Panc1 (cell line): ENCODE results near the gene SYT1. TPM values are rescaled to one million over a fixed set of nuclear protein-coding genes. Genes with fewer than 3 reads are reported as not detected.

Experiments used
- ATAC-seq: fragments of 200-7000 bp; cut with Tn5 transposase; 2 replicates; pipeline ENCODE4 v1.9.1; 2020; ENCODE audit warnings: mild to moderate bottlenecking, moderate library complexity
- BruUV-seq: library from RNA; stranded (reverse); fragments of 400-500 nt; replicated peaks from 2 replicates; lab custom pipeline; 2021; lab: Mats Ljungman, UMichigan
- CTCF ChIA-PET: fragments of 300-600 bp; sonication (Branson Sonifier 250); formaldehyde crosslinking; loops from one replicate; lab custom pipeline; 2022; ENCODE audit warnings: antibody characterized with exemption; lab: Charles Lee
- POLR2A ChIA-PET: fragments of 300-600 bp; sonication (Branson Sonifier 250); formaldehyde crosslinking; loops from one replicate; lab custom pipeline; 2022; ENCODE audit warnings: antibody characterized with exemption; lab: Charles Lee
- DNase-seq: peaks from one replicate; pipeline ENCODE4 v3.0.0-alpha.2; 2010; ENCODE audit warnings: low read depth, low spot score
- H3K27ac ChIP-seq: 2 replicates; pipeline ENCODE4 v1.5.1; 2011; ENCODE audit warnings: mild to moderate bottlenecking, low read length, inconsistent platforms
- H3K27me3 ChIP-seq: fragments of 200-500 bp; sonication (Bioruptor generic); 2 replicates; pipeline ENCODE4 v1.6.0; 2014; ENCODE audit warnings: low read length, inconsistent platforms; ENCODE audit not compliant: control insufficient read depth, insufficient read depth
- H3K36me3 ChIP-seq: fragments of 200-500 bp; sonication (Bioruptor generic); 2 replicates; pipeline ENCODE4 v1.5.1; 2014; ENCODE audit warnings: inconsistent platforms, mild to moderate bottlenecking, low read length, moderate library complexity; ENCODE audit not compliant: control insufficient read depth, insufficient read depth
- H3K4me1 ChIP-seq: 2 replicates; pipeline ENCODE4 v1.5.1; 2011; ENCODE audit warnings: inconsistent platforms, mild to moderate bottlenecking, low read length, moderate library complexity; ENCODE audit not compliant: control insufficient read depth, insufficient read depth
- H3K4me3 ChIP-seq, 2 experiments: 2 replicates each; pipeline ENCODE4 v1.5.1; 2011 to 2012; ENCODE audit warnings: low read depth in 2 of 2, low read length in 2 of 2, mild to moderate bottlenecking in 2 of 2, inconsistent platforms in 1 of 2, moderate library complexity in 1 of 2
- H3K9me3 ChIP-seq: fragments of 200-500 bp; sonication (Bioruptor generic); 2 replicates; pipeline ENCODE4 v1.5.1; 2014; ENCODE audit warnings: low read depth, mild to moderate bottlenecking, inconsistent platforms, low read length, moderate library complexity; ENCODE audit not compliant: control insufficient read depth, insufficient read depth
- CTCF ChIP-seq: fragments of 450-650 bp; IDR thresholded peaks from 2 replicates; pipeline ENCODE4 v1.5.1; 2017; ENCODE audit warnings: mild to moderate bottlenecking
- POLR2AphosphoS5 ChIP-seq: IDR thresholded peaks from 2 replicates; pipeline ENCODE4 v1.6.1; 2012; ENCODE audit warnings: mild to moderate bottlenecking, low read depth, low read length, moderate library complexity
- REST ChIP-seq, 2 experiments: IDR thresholded peaks; 2 replicates each; pipeline ENCODE4 v1.6.1; 2011 to 2012; ENCODE audit warnings: low read depth in 2 of 2, control low read depth in 1 of 2, low read length in 1 of 2, mild to moderate bottlenecking in 1 of 2, moderate library complexity in 1 of 2; ENCODE audit not compliant: insufficient read depth in 1 of 2
- SIN3A ChIP-seq: IDR thresholded peaks from 2 replicates; pipeline ENCODE4 v1.6.1; 2012; ENCODE audit warnings: low read depth, mild to moderate bottlenecking, low read length, moderate library complexity, borderline replicate concordance; ENCODE audit not compliant: insufficient read depth
- TCF7L2 ChIP-seq: IDR thresholded peaks from 2 replicates; pipeline ENCODE4 v1.6.1; 2011; ENCODE audit warnings: mild to moderate bottlenecking, low read depth, low read length, inconsistent platforms
- in situ Hi-C: cut with HindIII; loops from 2 replicates; pipeline ENCODE4 v1.10.0; 2016; ENCODE audit warnings: low sequenced_read_pairs, low pct_unique_long_range_greater_than_20kb
- intact Hi-C: fragments of 100-400 bp; cut with micrococcal nuclease; formaldehyde crosslinking; loops from one replicate; pipeline ENCODE4 v1.10.0; 2022; ENCODE audit not compliant: unreplicated experiment
- total RNA-seq: library from RNA; stranded (reverse); gene quantifications from one replicate; pipeline ENCODE4 v1.2.1, GENCODE V29; 2021; ENCODE audit not compliant: unreplicated experiment

The SYT1 gene
- total RNA-seq, 1 experiment from 2014 or later = 3.0 TPM

- no peak for TF ChIP-seq REST (IDR thresholded peaks at IDR 0.05; ENCODE audit: insufficient read depth in 1 of 2, low read depth in 2 of 2, low read length in 1 of 2)
- TF ChIP-seq TCF7L2 = no peak
- Histone ChIP-seq H3K4me1 (peaks cover 45% of the 10 kb centered on the region), H3K36me3 (no peaks in the 10 kb centered on the region), H3K4me3 (no peak overlapping the region), H3K27me3 (no peaks in the 10 kb centered on the region), H3K27ac (peak overlapping the region; percentile 51), H3K9me3 (no peaks in the 10 kb centered on the region)
- no peak for DNase-seq
- intact Hi-C loops (loop anchor here (5.0 kb wide), 2 partner anchors 124 to 314 kb away; no protein-coding TSS in a partner anchor), in situ Hi-C loops (no loop called here)
- POLR2A ChIA-PET = interaction anchor here (0.6 kb wide), 1 partner anchor 29 kb away, joined by 9 read pairs; no protein-coding TSS in a partner anchor
- no peak for ATAC-seq
- BruUV-seq = no TSS peak
- CTCF ChIA-PET = interaction anchor here (0.6 kb wide), 1 partner anchor 314 kb away, joined by 3 read pairs; no protein-coding TSS in a partner anchor
Measured at GRCh38 chr12:79423560-79423959, 559.0 kb downstream of the SYT1 start.

GRCh38 chr12:79424109-79424721 is 559.6 kb downstream of the SYT1 start:
- no TSS peak for BruUV-seq
- peaks cover 45% of the 10 kb centered on the region for H3K4me1 ChIP-seq
- no peaks in the 10 kb centered on the region for H3K27me3 ChIP-seq
- peak; percentile 85 for ATAC-seq
- no peak overlapping the region for H3K4me3 ChIP-seq
- ChIA-PET POLR2A (no interaction called here), CTCF (no interaction called here)
- peak overlapping the region; percentile 51 for H3K27ac ChIP-seq
- intact Hi-C loops = loop anchor here (5.0 kb wide), 2 partner anchors 123 to 313 kb away; no protein-coding TSS in a partner anchor
- no peaks in the 10 kb centered on the region for H3K36me3 ChIP-seq
- DNase-seq = peak; percentile 74
- in situ Hi-C loops = no loop called here
- TF ChIP-seq POLR2AphosphoS5 = peak; percentile 73; the same call in 1 of the 2 replicates
- TF ChIP-seq CTCF = no peak
- H3K9me3 ChIP-seq = no peaks in the 10 kb centered on the region

GRCh38 chr12:79426121-79426520 is 561.5 kb downstream of the SYT1 start:
- CTCF ChIA-PET = no interaction called here
- no peak overlapping the region for H3K4me3 ChIP-seq
- no peak overlapping the region for H3K27ac ChIP-seq
- H3K36me3 ChIP-seq = no peaks in the 10 kb centered on the region
- H3K27me3 ChIP-seq = no peaks in the 10 kb centered on the region
- in situ Hi-C loops (no loop called here), intact Hi-C loops (no loop called here)
- POLR2A ChIA-PET = interaction anchor here (0.7 kb wide), 2 partner anchors 10 to 392 kb away, joined by 4 read pairs; no protein-coding TSS in a partner anchor
- peaks cover 32% of the 10 kb centered on the region for H3K4me1 ChIP-seq
- DNase-seq = no peak
- ATAC-seq = no peak
- BruUV-seq = no TSS peak
- H3K9me3 ChIP-seq = no peaks in the 10 kb centered on the region
- TF ChIP-seq POLR2AphosphoS5 = no peak
- TF ChIP-seq REST (IDR thresholded peaks at IDR 0.05; ENCODE audit: insufficient read depth in 1 of 2, low read depth in 2 of 2, low read length in 1 of 2) = no peak
- no peak for TF ChIP-seq SIN3A
- no peak for TF ChIP-seq CTCF
- no peak for TF ChIP-seq TCF7L2
